Measurements from ENCODE around the gene TBX6.

TBX6 gene

GRCh38 chr16:30068333-30068732 is 23.4 kb downstream of the TBX6 start:
- peak overlapping the region; percentile 99 for H3K27ac ChIP-seq
- ChIA-PET CTCF (interaction anchor here (0.6 to 0.7 kb wide), 4 partner anchors 13 to 44 kb away, joined by 3 read pairs; no protein-coding TSS in a partner anchor), POLR2A (ENCODE audit: low non-redundant PET) (interaction anchor here (2.0 kb wide), 1 partner anchor 15 kb away, joined by 8 read pairs; a partner anchor contains a TSS)
- DNase-seq (ENCODE audit: low spot score) = no peak
- TF ChIP-seq CTCF (conservative IDR thresholded peaks at IDR 0.05; ENCODE audit: low read depth) = no peak

GRCh38 chr16:30067584-30067916 is 24.2 kb downstream of the TBX6 start:
- ChIA-PET POLR2A (ENCODE audit: low non-redundant PET) (interaction anchor here (2.0 kb wide), 1 partner anchor 14 kb away, joined by 8 read pairs; a partner anchor contains a TSS), CTCF (interaction anchor here (0.7 kb wide), 1 partner anchor 13 kb away, joined by 3 read pairs; no protein-coding TSS in a partner anchor)
- no peak for DNase-seq (ENCODE audit: low spot score)
- no peak for TF ChIP-seq CTCF (conservative IDR thresholded peaks at IDR 0.05; ENCODE audit: low read depth)
- peak overlapping the region; percentile 99 for H3K27ac ChIP-seq

- POLR2A ChIA-PET (ENCODE audit: low non-redundant PET) = interaction anchor here (0.5 to 2.0 kb wide), 5 partner anchors 8 to 257 kb away, joined by 4 to 12 read pairs (median 5); partner anchors contain the start of gene TBX6
- CTCF ChIA-PET = interaction anchor here (0.9 kb wide), 1 partner anchor 25 kb away, joined by 3 read pairs; the partner anchor contains the start of gene TBX6
- TF ChIP-seq CTCF (conservative IDR thresholded peaks at IDR 0.05; ENCODE audit: low read depth) = no peak
- H3K27ac ChIP-seq = peak overlapping the region; percentile 99
- no peak for DNase-seq (ENCODE audit: low spot score)
Observed at GRCh38 chr16:30066761-30067583, 24.8 kb downstream of the TBX6 start.

- no peak for TF ChIP-seq CTCF (conservative IDR thresholded peaks at IDR 0.05; ENCODE audit: low read depth)
- CTCF ChIA-PET = interaction anchor here (0.9 to 1.4 kb wide), 3 partner anchors 10 to 26 kb away, joined by 3 to 4 read pairs (median 3); partner anchors contain the start of gene TBX6
- peak overlapping the region; percentile 99 for H3K27ac ChIP-seq
- peak; percentile 58 for DNase-seq (ENCODE audit: low spot score)
- POLR2A ChIA-PET (ENCODE audit: low non-redundant PET) = interaction anchor here (0.5 to 2.0 kb wide), 8 partner anchors 9 to 257 kb away, joined by 3 to 12 read pairs (median 4); partner anchors contain the start of genes KCTD13, PPP4C and TBX6
Observed at GRCh38 chr16:30065943-30066760, 25.6 kb downstream of the TBX6 start.

GRCh38 chr16:30065102-30065942 is 26.4 kb downstream of the TBX6 start, which contains the start of gene ALDOA:
TSS of gene ALDOA (plus strand) at chr16:30065760. CDS start at chr16:30066898, 1,138 bp downstream.
- CTCF ChIA-PET = interaction anchor here (0.7 to 1.4 kb wide), 4 partner anchors 11 to 1862 kb away, joined by 3 to 4 read pairs (median 3); no protein-coding TSS in a partner anchor
- peak within 1 kb of the TSS; percentile 99 for H3K27ac ChIP-seq
- peak; percentile 93 for DNase-seq (ENCODE audit: low spot score)
- no peak for TF ChIP-seq CTCF (conservative IDR thresholded peaks at IDR 0.05; ENCODE audit: low read depth)
- POLR2A ChIA-PET (ENCODE audit: low non-redundant PET) = interaction anchor here (0.6 to 1.0 kb wide), 7 partner anchors 11 to 248 kb away, joined by 3 to 6 read pairs (median 3); partner anchors contain the start of genes GDPD3, KCTD13 and PPP4C

All from RWPE1 (cell line).